HG02840 (cell line): ENCODE data around the gene LCOR.

Experiments
- ATAC-seq: cut with Tn5 transposase; IDR thresholded peaks from one replicate; pipeline ENCODE4 v1.9.1; 2021; ENCODE audit warnings: mild to moderate bottlenecking, moderate library complexity, moderate number of reproducible peaks; ENCODE audit not compliant: unreplicated experiment, low FRiP score

Gene LCOR

GRCh38 chr10:97043563-97043855, 211.4 kb downstream of the LCOR start:
- ATAC-seq: no peak
